Activated T-cell treated with anti-CD3 and anti-CD28 coated beads, Interleukin-2, amount 50 U/mL, for 72 hours (primary cell): Measurements from ENCODE around the gene TRAF5. TPM values are rescaled to one million over a fixed set of nuclear protein-coding genes. Genes with fewer than 3 reads are reported as not detected.

Experiments used
- ATAC-seq, 2 donors: fragments of 150-1000 bp; cut with Tn5 transposase; replicated peaks in 1 of 2; 2 replicates each; pipeline ENCODE4 v1.10.0; 2021; ENCODE audit warnings: moderate library complexity in 2 of 2, mild to moderate bottlenecking in 1 of 2
- DNase-seq, 2 donors: peaks; one replicate each; pipeline ENCODE4 v3.0.0; 2021 to 2022; ENCODE audit warnings: mixed read lengths in 1 of 2
- H3K27ac Mint-ChIP-seq: one replicate; pipeline ENCODE4 v1.8.0; 2022; ENCODE audit warnings: mild to moderate bottlenecking, moderate library complexity, mixed read lengths
- H3K27me3 Mint-ChIP-seq: one replicate; pipeline ENCODE4 v1.8.0; 2022; ENCODE audit warnings: low read depth, mixed read lengths
- H3K36me3 Mint-ChIP-seq, 2 donors: one replicate each; pipeline ENCODE4 v1.8.0; 2022; ENCODE audit warnings: mixed read lengths in 2 of 2, mild to moderate bottlenecking in 1 of 2; ENCODE audit not compliant: insufficient read depth in 2 of 2
- H3K4me1 Mint-ChIP-seq: one replicate; pipeline ENCODE4 v1.8.0; 2022; ENCODE audit warnings: low read depth, mixed read lengths
- H3K4me3 Mint-ChIP-seq, 2 donors: one replicate each; pipeline ENCODE4 v1.8.0; 2022; ENCODE audit warnings: mild to moderate bottlenecking in 2 of 2, mixed read lengths in 2 of 2, moderate library complexity in 2 of 2
- H3K9me3 Mint-ChIP-seq, 2 donors: one replicate each; pipeline ENCODE4 v1.8.0; 2022; ENCODE audit warnings: mixed read lengths in 2 of 2
- total RNA-seq, 2 donors: library from RNA; stranded (reverse); gene quantifications; one replicate each; pipeline ENCODE4 v1.2.3, GENCODE V29; 2022

Gene TRAF5
- total RNA-seq, 2 donors from 2014 or later: 28.8 to 38.6 TPM

- Mint-ChIP-seq H3K27me3 (no peaks in the 10 kb centered on the region), H3K9me3 (peaks cover 2% of the 10 kb centered on the region in 2 donors), H3K36me3 (peaks cover 11 to 12% of the 10 kb centered on the region in 2 donors), H3K4me1 (peaks cover 55% of the 10 kb centered on the region), H3K27ac (no peak overlapping the region), H3K4me3 (no peak overlapping the region)
- no peak for DNase-seq
- ATAC-seq: no peak
Observed at GRCh38 chr1:211356723-211357407, 30.2 kb downstream of the TRAF5 start.

GRCh38 chr1:211358685-211359084 is 32.1 kb downstream of the TRAF5 start:
- Mint-ChIP-seq H3K4me1 (peaks cover 36% of the 10 kb centered on the region), H3K27me3 (no peaks in the 10 kb centered on the region), H3K27ac (no peak overlapping the region), H3K4me3 (no peak overlapping the region), H3K9me3 (no peaks in the 10 kb centered on the region), H3K36me3 (peaks cover 4 to 9% of the 10 kb centered on the region in 2 donors)
- ATAC-seq (no peak), DNase-seq (no peak)

- DNase-seq (no peak), ATAC-seq (no peak)
- no peaks in the 10 kb centered on the region for H3K9me3 Mint-ChIP-seq
- H3K27me3 Mint-ChIP-seq: no peaks in the 10 kb centered on the region
- H3K4me1 Mint-ChIP-seq: peaks cover 28% of the 10 kb centered on the region
- no peak overlapping the region for H3K4me3 Mint-ChIP-seq
- H3K36me3 Mint-ChIP-seq: peaks cover 4 to 9% of the 10 kb centered on the region in 2 donors
- H3K27ac Mint-ChIP-seq: no peak overlapping the region
Observed at GRCh38 chr1:211359876-211360275, 33.2 kb downstream of the TRAF5 start.

- H3K9me3 Mint-ChIP-seq: no peaks in the 10 kb centered on the region
- peaks cover under 1 to 7% of the 10 kb centered on the region in 2 donors for H3K36me3 Mint-ChIP-seq
- no peak overlapping the region for H3K4me3 Mint-ChIP-seq
- ATAC-seq: no peak
- no peaks in the 10 kb centered on the region for H3K27me3 Mint-ChIP-seq
- peak overlapping the region; percentile 51 for H3K27ac Mint-ChIP-seq
- no peak for DNase-seq
- peaks cover 16% of the 10 kb centered on the region for H3K4me1 Mint-ChIP-seq
Observed at GRCh38 chr1:211361202-211361601, 34.6 kb downstream of the TRAF5 start.

- H3K27ac Mint-ChIP-seq: no peak overlapping the region
- H3K9me3 Mint-ChIP-seq: no peaks in the 10 kb centered on the region
- DNase-seq (no peak), ATAC-seq (no peak)
- no peak overlapping the region for H3K4me3 Mint-ChIP-seq
- H3K4me1 Mint-ChIP-seq: peaks cover 5% of the 10 kb centered on the region
- peaks cover 2 to 5% of the 10 kb centered on the region in 2 donors for H3K36me3 Mint-ChIP-seq
- H3K27me3 Mint-ChIP-seq: no peaks in the 10 kb centered on the region
Observed at GRCh38 chr1:211369640-211370039, 43.0 kb downstream of the TRAF5 start.

- H3K36me3 Mint-ChIP-seq: peaks cover 2 to 5% of the 10 kb centered on the region in 2 donors
- H3K4me3 Mint-ChIP-seq: no peak overlapping the region
- H3K27ac Mint-ChIP-seq: peak overlapping the region; percentile 64
Observed at GRCh38 chr1:211370669-211371068, 44.0 kb downstream of the TRAF5 start.

GRCh38 chr1:211371406-211372105 is 44.9 kb downstream of the TRAF5 start:
- DNase-seq (no peak), ATAC-seq (no peak)
- H3K36me3 Mint-ChIP-seq: peaks cover 2 to 5% of the 10 kb centered on the region in 2 donors
- H3K9me3 Mint-ChIP-seq: no peaks in the 10 kb centered on the region
- no peaks in the 10 kb centered on the region for H3K27me3 Mint-ChIP-seq
- peaks cover 5% of the 10 kb centered on the region for H3K4me1 Mint-ChIP-seq
- H3K27ac Mint-ChIP-seq: peak overlapping the region; percentile 61
- no peak overlapping the region for H3K4me3 Mint-ChIP-seq

More at GRCh38 chr1:211370669-211371068, 44.0 kb downstream of the TRAF5 start:
- DNase-seq (no peak), ATAC-seq (no peak)
- Mint-ChIP-seq H3K9me3 (no peaks in the 10 kb centered on the region), H3K27me3 (no peaks in the 10 kb centered on the region), H3K4me1 (peaks cover 5% of the 10 kb centered on the region)

GRCh38 chr1:211372463-211372862 is 45.8 kb downstream of the TRAF5 start:
- DNase-seq (no peak), ATAC-seq (no peak)
- Mint-ChIP-seq H3K27me3 (no peaks in the 10 kb centered on the region), H3K4me1 (peaks cover 9% of the 10 kb centered on the region), H3K4me3 (no peak overlapping the region), H3K27ac (no peak overlapping the region), H3K36me3 (peaks cover 2 to 6% of the 10 kb centered on the region in 2 donors), H3K9me3 (no peaks in the 10 kb centered on the region)

GRCh38 chr1:211375146-211375818 is 48.6 kb downstream of the TRAF5 start:
- peaks cover 0 to 9% of the 10 kb centered on the region in 2 donors for H3K36me3 Mint-ChIP-seq
- H3K4me3 Mint-ChIP-seq: no peak overlapping the region
- DNase-seq (no peak), ATAC-seq (no peak)
- H3K4me1 Mint-ChIP-seq: peaks cover 37% of the 10 kb centered on the region
- H3K27me3 Mint-ChIP-seq: no peaks in the 10 kb centered on the region
- H3K27ac Mint-ChIP-seq: no peak overlapping the region
- H3K9me3 Mint-ChIP-seq: no peaks in the 10 kb centered on the region

- ATAC-seq: no peak
- no peaks in the 10 kb centered on the region for H3K9me3 Mint-ChIP-seq
- H3K27me3 Mint-ChIP-seq: no peaks in the 10 kb centered on the region
- H3K36me3 Mint-ChIP-seq: peaks cover 0 to 13% of the 10 kb centered on the region in 2 donors
- H3K4me1 Mint-ChIP-seq: peaks cover 37% of the 10 kb centered on the region
- no peak overlapping the region for H3K4me3 Mint-ChIP-seq
- DNase-seq: no peak
- H3K27ac Mint-ChIP-seq: peak overlapping the region; percentile 22
Observed at GRCh38 chr1:211375949-211376348, 49.3 kb downstream of the TRAF5 start.

GRCh38 chr1:211376807-211377470 is 50.3 kb downstream of the TRAF5 start:
- Mint-ChIP-seq H3K36me3 (peaks cover 0 to 13% of the 10 kb centered on the region in 2 donors), H3K4me1 (peaks cover 46% of the 10 kb centered on the region), H3K9me3 (no peaks in the 10 kb centered on the region), H3K4me3 (no peak overlapping the region), H3K27me3 (no peaks in the 10 kb centered on the region), H3K27ac (peak overlapping the region; percentile 16)
- ATAC-seq: peak in 1 of 2 donors; percentile 43
- DNase-seq: no peak

- Mint-ChIP-seq H3K27me3 (no peaks in the 10 kb centered on the region), H3K4me1 (peaks cover 51% of the 10 kb centered on the region), H3K27ac (peak overlapping the region; percentile 45), H3K36me3 (peaks cover 0 to 13% of the 10 kb centered on the region in 2 donors), H3K4me3 (no peak overlapping the region), H3K9me3 (no peaks in the 10 kb centered on the region)
- no peak for ATAC-seq
- DNase-seq: no peak
Observed at GRCh38 chr1:211377539-211378450, 51.2 kb downstream of the TRAF5 start.
